MCF 10A (cell line): ENCODE results near the gene MGMT. TPM values are rescaled to one million over a fixed set of nuclear protein-coding genes. Genes with fewer than 3 reads are reported as not detected.

Experiments
- BruUV-seq: library from RNA; stranded (reverse); fragments of 400-500 nt; replicated peaks from 2 replicates; lab custom pipeline; 2021; lab: Mats Ljungman, UMichigan
- CTCF ChIA-PET: fragments of 300-600 bp; sonication (Branson Sonifier 250); formaldehyde crosslinking; extraction: SDS; loops from one replicate; lab custom pipeline; 2021; ENCODE audit warnings: antibody characterized with exemption, inconsistent platforms; lab: Yijun Ruan, JAX
- POLR2A ChIA-PET: fragments of 300-600, 350-650 bp; sonication (Branson Sonifier 250); formaldehyde crosslinking; extraction: SDS; loops from one replicate; lab custom pipeline; 2020; ENCODE audit warnings: antibody characterized with exemption, inconsistent platforms; lab: Yijun Ruan, JAX
- DNase-seq: peaks from one replicate; pipeline ENCODE4 v3.0.0-alpha.2; 2018; ENCODE audit not compliant: unreplicated experiment
- H3K27ac Mint-ChIP-seq: one replicate; pipeline ENCODE4 v1.8.0; 2022; ENCODE audit warnings: mild to moderate bottlenecking, low read depth, mixed read lengths; ENCODE audit not compliant: unreplicated experiment
- H3K27me3 Mint-ChIP-seq: one replicate; pipeline ENCODE4 v1.8.0; 2022; ENCODE audit warnings: mixed read lengths; ENCODE audit not compliant: insufficient read depth, unreplicated experiment
- H3K36me3 Mint-ChIP-seq: one replicate; pipeline ENCODE4 v1.8.0; 2022; ENCODE audit warnings: mild to moderate bottlenecking, moderate library complexity, mixed read lengths; ENCODE audit not compliant: insufficient read depth, unreplicated experiment
- H3K4me1 Mint-ChIP-seq: one replicate; pipeline ENCODE4 v1.8.0; 2022; ENCODE audit warnings: mixed read lengths; ENCODE audit not compliant: insufficient read depth, unreplicated experiment
- H3K4me3 Mint-ChIP-seq: one replicate; pipeline ENCODE4 v1.8.0; 2022; ENCODE audit warnings: mild to moderate bottlenecking, moderate library complexity, mixed read lengths; ENCODE audit not compliant: unreplicated experiment
- H3K9me3 Mint-ChIP-seq: one replicate; pipeline ENCODE4 v1.8.0; 2022; ENCODE audit warnings: mixed read lengths; ENCODE audit not compliant: unreplicated experiment
- CTCF ChIP-seq: fragments of 200-600 bp; IDR thresholded peaks from one replicate; pipeline ENCODE4 v1.8.0; 2022; ENCODE audit warnings: antibody characterized with exemption, mild to moderate bottlenecking; ENCODE audit not compliant: unreplicated experiment
- intact Hi-C: fragments of 100-400 bp; cut with micrococcal nuclease; formaldehyde crosslinking; loops from 2 replicates; pipeline ENCODE4 v1.14.1; 2022
- total RNA-seq: library from RNA; stranded (reverse); gene quantifications from 2 replicates; pipeline ENCODE4 v1.2.3, GENCODE V29; 2022

The MGMT gene
- total RNA-seq, 1 experiment from 2014 or later, result 18.0 TPM

- ChIA-PET POLR2A (no interaction called here), CTCF (interaction anchor here (0.6 kb wide), 1 partner anchor 175 kb away, joined by 3 read pairs; no protein-coding TSS in a partner anchor)
- BruUV-seq, result no TSS peak
- no peak for TF ChIP-seq CTCF
- H3K4me3 Mint-ChIP-seq, result no peak overlapping the region
- H3K4me1 Mint-ChIP-seq, result no peaks in the 10 kb centered on the region
- no peaks in the 10 kb centered on the region for H3K9me3 Mint-ChIP-seq
- intact Hi-C loops, result no loop called here
- peaks cover 8% of the 10 kb centered on the region for H3K36me3 Mint-ChIP-seq
- H3K27me3 Mint-ChIP-seq, result no peaks in the 10 kb centered on the region
- no peak overlapping the region for H3K27ac Mint-ChIP-seq
- no peak for DNase-seq
Measured at GRCh38 chr10:129699722-129700340, 232.8 kb downstream of the MGMT start.

DNA sequence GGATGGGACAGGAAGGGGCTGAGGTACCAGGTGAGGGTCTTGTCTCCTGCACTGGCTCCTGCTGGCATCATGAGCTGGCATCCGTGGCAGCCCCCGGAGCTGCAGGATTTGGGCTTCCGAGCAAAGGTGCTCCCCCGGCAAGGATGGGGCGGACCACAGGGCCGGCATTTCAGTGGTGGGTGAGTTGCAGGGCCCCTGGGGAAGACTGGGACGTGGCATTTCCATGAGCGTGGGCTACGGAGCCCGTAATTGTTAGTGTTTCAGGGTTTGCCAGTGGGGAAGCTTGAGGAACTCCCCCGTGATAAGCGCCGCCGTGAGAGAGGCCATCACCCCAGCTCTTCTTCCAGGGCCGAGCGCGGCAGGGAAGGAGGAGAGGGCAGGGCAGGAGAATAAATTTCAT lies 235.6 kb downstream of the MGMT start:
- Mint-ChIP-seq H3K27me3 (no peaks in the 10 kb centered on the region), H3K9me3 (no peaks in the 10 kb centered on the region), H3K27ac (no peak overlapping the region), H3K36me3 (peaks cover 8% of the 10 kb centered on the region), H3K4me1 (no peaks in the 10 kb centered on the region), H3K4me3 (no peak overlapping the region)
- POLR2A ChIA-PET, result interaction anchor here (1.2 kb wide), 1 partner anchor 34 kb away, joined by 3 read pairs; no protein-coding TSS in a partner anchor
- DNase-seq, result no peak
- no TSS peak for BruUV-seq
- TF ChIP-seq CTCF, result no peak
- CTCF ChIA-PET, result no interaction called here
- intact Hi-C loops, result no loop called here

GRCh38 chr10:129703287-129704137 lies 236.5 kb downstream of the MGMT start:
- no TSS peak for BruUV-seq

More at GRCh38 chr10:129703287-129704137, 236.5 kb downstream of the MGMT start:
- intact Hi-C loops, result no loop called here
- ChIA-PET POLR2A (interaction anchor here (1.2 kb wide), 1 partner anchor 35 kb away, joined by 3 read pairs; no protein-coding TSS in a partner anchor), CTCF (no interaction called here)
- Mint-ChIP-seq H3K36me3 (peaks cover 8% of the 10 kb centered on the region), H3K27ac (no peak overlapping the region), H3K4me1 (no peaks in the 10 kb centered on the region), H3K9me3 (no peaks in the 10 kb centered on the region), H3K27me3 (no peaks in the 10 kb centered on the region), H3K4me3 (no peak overlapping the region)
- TF ChIP-seq CTCF, result no peak
- no peak for DNase-seq
